ENCODE data around the gene RETREG2. TPM values are rescaled to one million over a fixed set of nuclear protein-coding genes. Genes with fewer than 3 reads are reported as not detected.

RETREG2 gene
- total RNA-seq, 1 donor from 2014 or later = 75.7 TPM

DNA sequence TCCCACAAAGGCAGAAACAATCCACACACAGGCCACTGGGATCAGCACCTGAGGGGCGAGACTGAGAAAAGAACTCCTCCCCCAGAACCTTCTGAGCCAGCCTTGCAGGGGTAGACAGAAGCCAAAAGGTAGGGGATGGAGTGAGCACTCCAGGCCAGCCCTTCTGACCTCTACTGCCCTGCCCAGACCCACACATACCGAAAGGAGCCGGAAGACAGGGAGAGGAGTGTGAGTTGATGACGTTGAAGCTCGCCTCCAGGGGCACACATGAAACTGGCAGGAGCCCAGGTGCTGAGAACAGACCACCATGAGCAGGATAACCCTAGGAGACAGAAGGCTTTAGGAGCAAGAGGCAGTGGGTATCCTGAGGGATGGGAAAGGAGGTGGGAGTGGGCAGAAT, 10.1 kb upstream of the RETREG2 start:
- no peak for DNase-seq (ENCODE audit: low spot score)
- ATAC-seq = no peak
- intact Hi-C loops (cut with DNase I) = no loop called here

DNA sequence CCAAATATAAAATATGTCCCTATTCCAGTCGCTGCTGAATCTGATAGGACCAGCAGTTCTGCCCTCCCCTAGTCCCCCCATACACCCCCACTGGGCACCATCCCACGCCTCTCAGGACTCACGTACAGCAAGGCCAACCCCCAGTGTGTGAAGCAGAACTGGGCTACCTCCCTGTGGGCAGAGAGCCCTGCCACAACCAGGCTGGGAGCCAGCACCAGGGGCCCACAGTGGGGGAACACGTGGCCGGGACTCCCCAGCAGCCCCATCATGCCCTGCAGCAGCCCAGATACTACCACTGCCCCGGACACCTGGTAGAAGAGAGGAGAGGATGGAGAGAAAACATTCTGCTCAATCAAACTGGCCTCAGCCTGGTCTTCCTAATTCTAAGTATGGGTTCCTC, 9.5 kb upstream of the RETREG2 start:
- intact Hi-C loops (cut with DNase I) = no loop called here
- ATAC-seq (no peak), DNase-seq (ENCODE audit: low spot score) (no peak)

DNA sequence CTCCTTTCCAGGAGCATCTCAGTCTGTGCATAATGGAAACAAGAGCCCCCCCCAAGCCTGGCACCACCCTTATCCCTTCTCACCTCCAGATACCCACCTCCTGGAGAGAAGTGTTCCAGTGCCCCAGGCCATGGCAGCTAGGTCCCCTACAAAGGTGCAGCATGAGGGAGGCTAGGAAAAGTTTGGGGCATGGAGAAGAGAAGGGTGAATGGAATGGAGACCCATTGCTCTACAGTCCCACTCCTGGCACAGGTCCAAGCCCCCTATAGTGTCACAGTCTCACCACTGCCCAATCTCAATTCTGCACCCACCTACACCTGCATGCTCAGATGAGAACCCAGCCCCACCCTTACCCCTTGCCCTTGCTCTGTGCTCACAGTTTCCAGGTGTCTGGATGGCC, 9.1 kb upstream of the RETREG2 start:
- intact Hi-C loops (cut with DNase I) = no loop called here
- no peak for DNase-seq (ENCODE audit: low spot score)
- ATAC-seq = no peak

DNA sequence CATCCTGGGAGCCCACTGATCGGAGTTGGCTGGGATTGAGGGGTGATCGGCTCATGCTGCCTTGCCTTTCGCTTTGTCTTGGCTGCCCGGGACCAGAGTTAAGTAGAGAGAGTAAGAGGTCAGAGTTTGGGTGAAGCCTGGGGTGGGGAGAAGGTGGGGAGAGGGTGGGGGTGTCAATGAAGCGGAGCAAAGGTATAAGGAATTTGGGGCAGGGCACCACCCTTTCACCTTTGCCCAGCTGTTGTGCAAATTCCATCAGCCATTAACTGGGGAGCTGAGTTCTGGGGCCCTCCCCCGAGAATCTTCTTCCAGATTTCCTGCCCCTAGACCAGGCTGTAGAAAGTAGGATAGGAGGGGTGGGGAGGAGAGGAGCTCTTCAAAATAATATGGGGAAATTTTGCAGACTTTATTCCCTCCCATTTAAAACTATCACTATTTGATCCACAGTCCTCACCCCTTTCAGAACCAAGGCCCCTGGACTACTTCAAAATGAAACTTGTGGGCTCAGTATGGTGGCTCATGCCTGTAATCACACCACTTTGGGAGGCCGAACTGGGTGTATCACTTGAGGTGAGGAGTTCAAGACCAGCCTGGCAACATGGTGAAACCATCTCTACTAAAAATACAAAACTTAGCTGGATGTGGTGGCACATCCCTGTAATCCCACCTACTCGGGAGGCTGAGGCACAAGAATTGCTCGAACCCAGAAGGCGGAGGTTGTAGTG, 8.0 kb upstream of the RETREG2 start, which contains the start of gene SLC23A3:
TSS of gene SLC23A3 (minus strand) at position 100 of the 725 bp plus-strand sequence. CDS start at position 55, 45 bp downstream.
- no peak for DNase-seq (ENCODE audit: low spot score)
- intact Hi-C loops (cut with DNase I) = no loop called here

DNA sequence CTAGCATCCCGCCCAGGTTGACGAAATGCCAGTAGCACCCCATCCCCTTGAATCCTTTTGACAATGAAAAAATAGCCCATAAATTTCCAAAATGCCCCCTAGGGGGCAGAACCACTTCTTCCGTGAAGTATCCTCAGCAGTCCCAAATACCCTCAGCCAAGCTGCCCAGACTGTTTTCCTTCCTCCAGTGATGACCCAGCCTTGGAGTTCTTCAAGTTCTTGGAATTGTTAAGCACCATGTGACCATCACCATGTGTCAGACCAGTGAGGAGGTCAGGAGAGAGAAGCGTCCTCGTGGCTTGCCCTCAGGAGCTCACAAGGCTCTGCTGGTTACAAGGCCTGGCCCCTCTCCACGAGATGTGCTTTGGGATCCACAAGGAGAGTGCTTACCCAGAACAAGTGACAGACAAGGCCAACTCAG, 6.8 kb upstream of the RETREG2 start:
- peak; percentile 95 for ATAC-seq
- DNase-seq (ENCODE audit: low spot score) = peak; percentile 74
- intact Hi-C loops (cut with DNase I) = no loop called here

More for the DNA sequence above, 8.0 kb upstream of the RETREG2 start, which contains the start of gene SLC23A3:
- ATAC-seq = no peak

DNA sequence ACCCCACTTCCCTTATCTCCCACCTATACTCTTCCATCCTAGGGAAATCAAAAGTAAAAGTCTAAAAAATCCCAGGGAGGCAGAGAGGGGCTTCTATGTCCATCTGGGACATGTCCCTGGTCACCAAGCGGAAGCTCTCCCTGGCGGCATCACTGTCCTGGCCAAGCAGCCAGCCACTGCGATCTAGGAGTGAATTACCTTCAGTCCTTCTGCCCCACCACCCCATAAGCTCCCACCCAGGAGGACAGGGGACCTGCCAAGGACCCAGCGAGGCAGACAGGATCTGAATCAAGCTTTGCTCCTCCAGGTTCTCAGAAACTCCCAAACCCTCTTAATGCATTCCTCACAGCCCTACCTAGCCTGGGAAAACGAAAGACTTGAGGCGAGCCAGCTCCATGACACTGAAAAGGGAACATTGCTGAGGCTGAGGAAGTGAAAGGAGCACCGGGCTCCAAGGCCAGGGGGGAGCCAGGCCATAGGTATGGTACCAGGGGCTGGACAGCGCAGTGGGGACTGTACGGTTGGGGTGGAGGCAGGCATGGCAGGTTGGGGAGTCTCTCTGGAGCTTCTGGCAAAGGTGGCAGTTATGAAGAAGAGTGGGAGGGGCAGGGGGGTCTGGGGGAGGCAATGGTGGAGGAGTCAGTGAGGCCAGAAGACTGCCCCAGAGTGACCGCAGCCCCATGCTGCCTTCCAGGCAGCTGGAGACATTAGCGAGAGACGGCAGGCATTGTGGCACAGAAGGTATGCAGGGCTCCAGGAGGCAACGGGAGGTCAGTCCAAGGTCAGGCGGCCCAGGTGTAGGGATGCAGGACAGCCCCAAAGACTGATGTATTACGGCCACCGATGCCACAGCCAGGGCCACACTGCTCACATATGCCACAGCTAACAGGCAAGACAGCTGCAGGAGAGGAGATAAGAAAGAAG, 5.6 kb upstream of the RETREG2 start:
- no peak for ATAC-seq
- intact Hi-C loops (cut with DNase I) = no loop called here

DNA sequence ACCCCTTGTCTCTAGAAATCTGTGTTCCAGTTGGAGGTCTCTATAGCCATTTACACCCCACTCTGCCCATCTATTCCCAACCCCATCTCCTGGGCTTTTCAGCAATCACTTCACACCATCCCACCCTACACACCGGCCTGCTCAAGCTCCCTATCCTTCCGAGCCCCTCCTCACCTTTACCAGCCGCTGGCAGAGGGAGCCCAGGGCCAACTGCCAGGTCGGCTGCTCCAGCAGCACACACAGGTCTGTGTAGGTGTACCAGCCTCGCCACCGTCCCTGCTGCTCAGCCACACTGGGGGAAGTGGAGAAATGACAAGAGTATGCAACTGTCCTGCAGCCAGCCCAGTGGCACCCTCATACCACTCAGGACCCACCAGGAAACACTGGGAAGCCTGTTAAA, 4.9 kb upstream of the RETREG2 start:
- ATAC-seq (no peak), DNase-seq (ENCODE audit: low spot score) (no peak)
- intact Hi-C loops (cut with DNase I) = no loop called here

More for the DNA sequence above, 5.6 kb upstream of the RETREG2 start:
- DNase-seq (ENCODE audit: low spot score) = no peak

DNA sequence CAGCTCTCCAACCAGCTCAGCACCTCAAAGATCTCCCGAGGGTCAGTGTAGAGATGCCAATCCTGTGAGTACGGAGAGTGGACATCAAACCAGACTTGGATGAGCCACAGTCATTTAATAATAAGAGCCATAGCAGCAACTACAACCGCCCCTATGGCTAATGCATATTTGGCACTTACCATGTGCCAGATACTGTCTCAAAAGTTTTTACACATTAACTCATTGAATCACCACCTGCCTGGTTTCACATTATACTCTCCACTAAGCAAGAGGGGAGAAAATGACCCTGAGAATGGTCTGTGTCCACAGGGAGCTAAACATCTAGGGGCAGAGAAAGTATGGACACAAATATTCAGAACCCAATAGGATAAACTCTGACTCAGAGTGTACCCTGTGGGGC, 3.9 kb upstream of the RETREG2 start:
- intact Hi-C loops (cut with DNase I) = no loop called here
- no peak for ATAC-seq
- DNase-seq (ENCODE audit: low spot score) = no peak

DNA sequence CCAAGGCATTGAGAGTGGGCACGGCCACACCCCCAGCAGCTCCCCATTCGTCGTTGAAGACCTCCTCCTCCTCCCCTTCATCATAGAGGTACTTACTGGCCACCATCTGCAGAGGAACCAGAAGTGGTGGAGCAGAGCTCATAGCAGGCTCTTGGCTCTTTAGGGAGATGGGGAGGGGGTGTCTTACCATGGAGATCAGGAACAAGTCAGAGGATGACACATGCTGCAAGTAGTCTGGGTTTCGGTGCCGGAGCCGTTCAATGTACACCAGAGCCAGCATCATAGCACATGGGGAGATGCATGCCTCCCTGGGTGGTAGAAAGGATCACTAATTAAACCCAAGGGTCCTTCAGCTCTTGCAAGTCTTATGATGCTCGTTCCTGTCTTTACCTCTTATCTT, 3.3 kb upstream of the RETREG2 start:
- ATAC-seq (no peak), DNase-seq (ENCODE audit: low spot score) (no peak)
- intact Hi-C loops (cut with DNase I) = loop anchor here (5.0 kb wide), 1 partner anchor 42 kb away; the partner anchor contains the start of gene ABCB6

DNA sequence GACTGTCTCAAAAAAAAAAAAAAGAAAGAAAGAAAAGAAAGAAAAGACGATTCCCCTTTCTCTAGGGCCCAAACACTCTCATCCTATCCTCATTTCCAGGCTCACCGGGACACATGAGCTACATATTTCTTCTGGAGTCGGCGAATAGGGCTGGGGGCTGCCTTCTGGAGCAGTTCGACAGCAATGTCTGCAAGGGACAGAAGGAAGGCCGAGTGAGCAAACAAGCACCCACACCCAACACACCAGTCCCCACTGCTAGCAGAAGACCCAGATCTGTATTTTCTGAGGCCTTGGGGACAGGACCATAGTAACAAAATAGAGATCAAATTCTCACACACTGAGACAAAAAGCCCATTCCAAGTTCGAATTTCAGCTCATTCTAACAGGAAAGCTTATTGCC, 2.6 kb upstream of the RETREG2 start:
- DNase-seq (ENCODE audit: low spot score) (no peak), ATAC-seq (no peak)
- intact Hi-C loops (cut with DNase I) = loop anchor here (5.0 kb wide), 1 partner anchor 42 kb away; the partner anchor contains the start of gene ABCB6

DNA sequence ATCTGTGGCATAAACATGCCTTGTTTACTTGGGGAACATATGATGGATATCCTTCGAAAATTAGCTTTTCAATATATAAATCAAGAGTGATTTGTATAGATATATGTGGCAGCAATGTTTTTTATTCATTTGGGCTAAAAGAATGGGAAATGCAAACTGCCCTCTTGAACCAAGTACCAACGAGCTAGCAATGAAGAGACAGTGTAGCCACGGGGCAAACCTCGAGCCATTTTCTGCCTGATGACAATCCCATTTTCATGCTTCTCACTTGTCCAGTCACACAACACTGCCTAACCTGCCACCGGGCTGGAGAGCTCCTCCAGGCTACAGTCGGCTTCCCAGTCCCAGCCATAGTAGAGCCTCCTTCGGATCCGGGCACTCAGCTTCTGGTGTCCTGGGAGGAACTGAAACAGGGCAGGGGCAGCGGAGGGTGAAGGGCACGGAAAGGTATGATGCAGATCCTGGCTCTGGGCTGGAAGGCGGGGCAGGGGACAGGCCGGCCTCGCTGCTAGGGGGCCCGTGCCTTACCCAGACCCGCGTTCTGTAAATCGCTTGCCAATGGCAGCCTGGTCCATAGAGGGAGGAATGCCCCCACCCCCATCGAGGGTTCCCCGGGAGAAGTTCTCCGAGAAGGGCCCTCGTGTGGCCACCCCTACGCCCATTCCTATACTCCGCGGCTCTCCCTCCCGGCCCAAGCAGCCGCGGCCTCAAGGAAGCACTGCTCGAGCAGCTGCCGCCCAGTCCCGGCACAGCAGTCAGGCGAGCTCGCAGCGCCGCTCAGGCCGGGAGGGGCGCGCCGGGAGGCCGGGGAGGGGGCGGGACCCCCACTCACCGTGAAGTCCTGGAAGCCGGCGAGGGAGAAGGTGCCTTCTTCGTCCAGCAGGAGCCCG, 1.9 kb upstream of the RETREG2 start:
- intact Hi-C loops (cut with DNase I) = loop anchor here (5.0 kb wide), 1 partner anchor 41 kb away; the partner anchor contains the start of gene ABCB6
- DNase-seq (ENCODE audit: low spot score) (peak; percentile 77), ATAC-seq (peak; percentile 23)

DNA sequence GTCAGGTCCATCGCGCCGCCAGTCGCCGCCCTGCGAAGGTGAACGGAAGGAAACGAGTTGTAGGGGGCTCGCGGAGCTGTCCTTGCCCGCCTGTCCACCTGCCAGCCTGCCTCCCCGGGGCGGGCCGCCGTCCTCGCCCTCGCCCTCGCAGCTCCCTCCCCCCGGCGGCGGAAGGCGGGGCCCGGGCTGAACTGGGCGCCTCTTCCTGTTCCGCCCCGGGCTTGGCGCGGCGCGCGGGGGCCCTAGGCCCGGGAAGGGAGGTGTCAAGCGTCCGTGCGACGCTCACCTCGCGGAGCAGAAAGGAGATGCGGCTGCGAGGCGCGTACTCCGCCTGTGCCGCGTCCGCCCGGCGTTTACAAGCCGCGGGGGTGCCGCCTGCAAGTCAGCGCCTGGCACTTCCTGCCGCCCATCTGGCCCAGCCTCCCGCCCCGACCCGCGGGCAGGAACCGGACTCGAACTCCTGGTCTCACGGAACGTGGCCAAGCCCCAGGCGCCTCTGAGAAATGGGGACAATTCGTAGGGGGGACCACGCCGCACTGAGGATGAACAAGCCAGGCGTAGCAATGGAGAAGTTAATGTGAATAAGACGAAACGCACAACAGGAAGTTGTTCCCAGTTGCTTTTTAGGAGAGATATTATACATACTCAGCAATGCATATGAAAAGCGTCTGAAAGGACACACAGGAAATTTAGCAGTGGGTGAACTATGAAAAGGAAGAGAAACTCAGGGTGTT, 1.1 kb upstream of the RETREG2 start, which contains the start of gene CNPPD1:
TSS of gene CNPPD1 (minus strand) at position 108 of the 734 bp plus-strand sequence. CDS start at position 11, 97 bp downstream.
- ATAC-seq (peak; percentile 90), DNase-seq (ENCODE audit: low spot score) (peak; percentile 94)
- intact Hi-C loops (cut with DNase I) = loop anchor here (5.0 kb wide), 1 partner anchor 40 kb away; the partner anchor contains the start of gene ABCB6

DNA sequence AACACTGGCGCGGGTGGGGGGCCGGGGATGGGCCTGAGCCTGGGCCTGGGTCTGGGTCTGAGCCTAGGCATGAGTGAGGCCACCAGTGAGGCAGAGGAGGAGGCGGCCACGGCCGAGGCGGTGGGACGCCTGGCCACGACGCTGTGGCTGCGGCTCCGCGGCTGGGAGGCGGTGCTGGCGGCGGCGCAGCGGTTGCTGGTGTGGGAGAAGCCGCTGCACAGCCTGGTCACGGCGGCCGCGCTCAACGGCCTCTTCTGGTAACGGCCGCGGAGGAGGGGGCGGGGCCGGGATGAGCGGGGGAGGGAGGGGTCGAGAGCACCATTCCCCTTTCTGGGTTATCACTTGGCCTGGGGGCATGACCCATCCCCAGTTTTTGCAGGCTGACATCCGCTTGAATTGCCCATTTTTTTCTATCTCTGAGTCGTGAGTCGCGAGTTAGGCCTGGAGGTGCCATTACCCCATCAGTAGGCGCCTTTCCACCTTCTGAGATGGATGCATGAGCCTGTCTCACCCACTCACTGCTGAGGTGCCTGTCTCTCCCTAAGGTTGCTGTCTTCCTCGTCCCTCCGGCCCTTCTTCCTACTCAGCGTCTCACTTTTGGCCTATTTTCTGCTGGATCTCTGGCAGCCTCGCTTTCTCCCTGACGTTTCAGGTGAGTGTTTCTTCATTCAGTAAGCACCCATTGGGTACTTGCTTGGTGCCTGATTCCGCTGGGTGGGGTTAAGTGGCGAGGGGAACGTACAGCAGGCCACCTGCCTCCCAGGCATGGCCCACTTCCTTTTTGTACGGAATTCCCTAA, 501 bp downstream of the RETREG2 start:
- ATAC-seq = no peak
- peak; percentile 80 for DNase-seq (ENCODE audit: low spot score)
- intact Hi-C loops (cut with DNase I) = loop anchor here (5.0 kb wide), 1 partner anchor 39 kb away; the partner anchor contains the start of gene ABCB6

DNA sequence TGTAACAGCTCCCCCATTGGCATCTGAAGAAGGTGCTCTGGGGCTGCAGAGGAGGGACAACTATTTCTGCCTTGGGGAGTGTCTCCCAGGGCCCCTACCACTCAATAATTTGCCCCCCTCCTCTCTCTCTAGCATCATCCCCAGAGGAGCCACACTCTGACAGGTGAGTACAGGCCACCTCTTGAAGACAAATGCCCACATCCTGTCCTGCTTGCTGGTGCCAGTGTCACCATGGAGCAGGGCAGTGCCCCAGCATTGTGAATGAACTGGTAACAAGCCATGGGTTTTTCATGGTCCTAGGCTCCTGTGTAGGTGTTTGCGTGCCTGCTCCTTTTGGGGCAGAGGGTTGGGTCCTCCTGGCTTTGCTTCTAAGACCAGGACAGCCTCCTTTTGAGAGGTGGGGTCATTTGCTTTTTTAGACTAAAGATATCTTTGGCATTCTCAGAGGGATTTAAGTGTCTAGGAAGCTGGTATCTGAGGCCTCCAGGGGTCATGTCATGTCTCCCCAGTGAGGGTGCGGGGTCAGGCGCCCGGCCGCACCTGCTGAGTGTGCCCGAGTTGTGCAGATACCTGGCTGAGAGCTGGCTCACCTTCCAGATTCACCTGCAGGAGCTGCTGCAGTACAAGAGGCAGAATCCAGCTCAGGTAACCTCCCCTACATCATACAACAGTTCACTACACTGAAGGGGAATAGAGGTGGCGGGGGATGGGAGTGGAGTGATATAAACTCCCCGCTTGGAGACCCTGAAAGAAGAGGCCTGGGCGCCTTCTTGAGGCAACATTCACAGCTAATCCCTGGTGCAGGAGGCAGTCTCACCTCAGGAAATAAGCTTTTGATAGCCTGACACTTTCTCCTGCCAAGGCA, 1.8 kb downstream of the RETREG2 start:
- no peak for DNase-seq (ENCODE audit: low spot score)
- no peak for ATAC-seq
- intact Hi-C loops (cut with DNase I) = loop anchor here (5.0 kb wide), 1 partner anchor 37 kb away; the partner anchor contains the start of gene ABCB6

DNA sequence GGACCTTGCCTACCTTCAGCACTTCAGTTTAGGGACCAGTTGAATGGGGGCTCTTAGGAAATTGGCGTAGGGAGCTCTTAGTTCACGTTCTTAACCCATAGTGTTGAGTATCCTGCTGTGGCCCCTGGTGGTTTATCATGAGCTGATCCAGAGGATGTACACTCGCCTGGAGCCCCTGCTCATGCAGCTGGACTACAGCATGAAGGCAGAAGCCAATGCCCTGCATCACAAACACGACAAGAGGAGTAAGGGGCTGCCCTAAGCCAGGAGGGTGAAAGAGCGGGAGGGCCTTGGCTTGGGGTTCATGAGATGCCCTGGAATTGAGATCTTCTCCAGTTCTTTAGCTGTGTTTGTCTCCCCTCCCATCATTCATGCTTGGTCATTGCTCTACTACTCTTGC, 2.9 kb downstream of the RETREG2 start:
- ATAC-seq (no peak), DNase-seq (ENCODE audit: low spot score) (no peak)
- intact Hi-C loops (cut with DNase I) = no loop called here

DNA sequence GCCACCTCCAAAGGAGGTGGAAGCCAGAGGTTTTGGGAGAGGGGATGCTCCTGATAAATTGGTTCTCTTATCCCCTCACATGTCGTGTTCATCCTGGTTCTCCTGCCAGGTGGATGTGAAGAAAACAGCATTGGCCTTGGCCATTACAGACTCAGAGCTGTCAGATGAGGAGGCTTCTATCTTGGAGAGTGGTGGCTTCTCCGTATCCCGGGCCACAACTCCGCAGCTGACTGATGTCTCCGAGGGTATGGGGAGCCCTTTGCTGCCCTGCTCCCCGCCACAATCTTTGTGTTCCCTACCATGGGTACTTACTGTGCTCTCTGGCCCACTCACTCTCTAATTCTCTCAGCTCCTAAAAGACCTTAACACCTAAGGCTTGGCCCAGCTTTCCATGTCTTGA, 3.5 kb downstream of the RETREG2 start:
- intact Hi-C loops (cut with DNase I) = no loop called here
- DNase-seq (ENCODE audit: low spot score) (no peak), ATAC-seq (no peak)
